Measurements from ENCODE around the gene SEPTIN5.
"Not testable (repeated sequence)": the region's sequence is repeated elsewhere in the genome, so short reads cannot be mapped to it uniquely, and the experiment has no call there.

Gene SEPTIN5

DNA sequence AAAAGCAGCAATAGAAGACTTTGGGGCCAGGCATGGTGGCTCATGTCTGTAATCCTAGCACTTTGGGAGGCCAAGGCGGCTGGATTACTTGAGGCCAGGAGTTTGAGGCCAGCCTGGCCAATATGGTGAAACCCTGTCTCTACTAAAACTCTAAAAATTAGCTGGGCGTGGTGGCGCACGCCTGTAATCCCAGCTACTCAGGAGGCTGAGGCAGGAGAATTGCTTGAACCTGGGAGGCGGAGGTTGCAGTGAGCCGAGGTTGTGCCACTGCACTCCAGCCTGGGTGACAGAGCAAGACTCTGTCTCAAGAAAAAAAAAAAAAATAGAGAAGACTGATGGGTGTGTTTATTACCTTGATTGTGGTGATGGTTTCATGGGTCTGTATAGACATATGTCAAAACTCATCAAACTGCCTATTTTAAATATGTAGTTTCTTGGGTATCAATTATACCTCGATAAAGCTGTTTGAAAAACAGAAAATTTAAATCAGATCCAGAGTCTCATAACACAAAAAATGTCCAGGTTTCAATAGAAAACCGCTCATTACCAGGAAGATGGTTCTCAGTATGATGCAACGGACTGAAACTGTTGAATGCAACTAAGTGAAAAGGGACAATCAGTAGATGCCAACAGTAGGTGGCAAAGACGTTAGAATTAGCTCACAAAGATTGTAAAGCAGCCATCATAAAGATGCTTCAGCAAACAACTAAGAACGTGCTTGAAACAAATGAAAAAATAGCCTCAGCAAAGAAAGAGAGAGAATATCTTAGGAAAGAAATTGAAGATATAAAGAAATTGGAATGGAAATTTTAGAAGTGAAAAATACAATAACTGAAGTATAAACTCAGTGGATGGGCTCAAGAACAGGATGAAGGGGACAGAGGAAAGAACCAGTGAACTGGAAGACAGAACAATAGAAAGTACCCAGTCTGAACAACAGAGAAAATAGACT, 33.1 kb upstream of the SEPTIN5 start:
- no peak for DNase-seq

GRCh38 chr22:19681863-19682245, 32.4 kb upstream of the SEPTIN5 start:
- no peak for DNase-seq

DNA sequence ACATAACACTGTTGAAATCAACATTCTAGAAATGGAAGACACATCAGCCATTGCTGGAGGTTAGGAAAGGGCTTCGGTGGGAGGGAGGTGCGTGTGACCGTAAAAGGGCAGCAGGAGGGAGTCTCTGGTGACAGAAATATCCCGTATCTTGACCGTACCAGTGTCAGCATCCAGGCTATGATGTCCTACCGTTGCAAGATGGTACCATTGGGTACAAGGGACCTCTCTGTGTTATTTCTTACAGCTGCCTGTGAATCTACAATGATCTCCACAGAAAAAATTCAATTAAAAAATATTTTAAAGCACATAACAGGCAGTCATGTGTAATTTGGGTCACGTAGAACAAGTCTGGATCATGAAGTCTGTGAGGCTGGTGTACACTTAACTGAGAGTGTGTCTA, 27.4 kb upstream of the SEPTIN5 start:
- DNase-seq = no peak

DNA sequence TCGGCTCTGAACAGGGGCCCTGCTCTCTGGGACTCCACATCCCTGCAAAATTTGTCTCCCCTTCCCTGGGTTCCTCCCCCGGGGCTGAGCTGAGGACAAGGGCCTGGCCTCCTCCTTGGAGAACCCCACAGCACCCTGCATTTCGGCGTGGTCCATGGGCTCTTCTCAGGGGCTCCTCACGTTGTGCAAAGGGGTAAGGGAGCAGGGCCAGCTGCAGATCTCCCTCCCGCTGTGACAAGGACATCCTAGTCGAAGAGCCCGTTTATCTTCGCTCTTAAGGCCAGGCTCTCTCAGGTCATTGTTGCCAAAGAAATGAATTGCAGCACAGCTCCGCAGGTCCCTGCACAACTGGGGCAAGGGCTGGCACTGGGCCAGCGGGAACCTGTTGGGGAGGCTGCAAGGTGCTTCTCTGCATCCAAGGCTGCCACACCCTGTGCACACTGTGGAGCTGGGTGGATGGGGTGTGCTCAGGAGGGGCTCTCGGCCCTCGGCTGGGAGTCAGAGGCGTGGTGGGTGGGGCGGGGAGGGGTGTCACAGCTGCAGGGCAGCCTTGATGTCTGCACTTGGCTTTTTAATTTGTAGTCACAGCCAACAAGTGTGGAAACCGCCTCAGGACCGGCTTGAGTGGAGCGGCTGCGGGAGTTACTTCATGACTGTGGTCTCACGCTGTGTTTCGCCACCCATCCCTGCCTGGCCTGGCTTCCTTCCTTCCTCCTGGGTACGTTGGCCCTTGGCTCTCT, 26.6 kb upstream of the SEPTIN5 start:
- peak; percentile 44 for DNase-seq

GRCh38 chr22:19688301-19689290, 25.7 kb upstream of the SEPTIN5 start:
- no peak for DNase-seq

DNA sequence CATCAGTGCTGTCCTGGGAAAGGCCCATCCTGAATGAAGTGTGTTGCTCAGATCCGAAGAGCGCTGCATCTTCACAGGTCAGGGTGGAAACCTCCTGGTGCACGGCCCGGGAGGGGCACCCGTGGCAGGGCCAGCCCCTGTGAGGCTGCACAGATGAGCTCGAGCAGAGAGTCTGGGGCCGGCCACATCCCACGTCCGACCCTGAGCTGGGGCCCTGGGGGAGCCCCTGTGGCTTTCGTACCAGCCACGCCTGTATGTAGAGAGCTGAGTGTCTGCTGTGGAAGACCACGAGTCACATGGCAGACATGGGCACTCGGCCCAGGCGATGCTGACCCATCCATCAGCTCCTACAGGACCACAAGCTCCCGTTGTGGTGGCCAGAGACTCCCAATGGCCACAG, 24.9 kb upstream of the SEPTIN5 start:
- no peak for DNase-seq

DNA sequence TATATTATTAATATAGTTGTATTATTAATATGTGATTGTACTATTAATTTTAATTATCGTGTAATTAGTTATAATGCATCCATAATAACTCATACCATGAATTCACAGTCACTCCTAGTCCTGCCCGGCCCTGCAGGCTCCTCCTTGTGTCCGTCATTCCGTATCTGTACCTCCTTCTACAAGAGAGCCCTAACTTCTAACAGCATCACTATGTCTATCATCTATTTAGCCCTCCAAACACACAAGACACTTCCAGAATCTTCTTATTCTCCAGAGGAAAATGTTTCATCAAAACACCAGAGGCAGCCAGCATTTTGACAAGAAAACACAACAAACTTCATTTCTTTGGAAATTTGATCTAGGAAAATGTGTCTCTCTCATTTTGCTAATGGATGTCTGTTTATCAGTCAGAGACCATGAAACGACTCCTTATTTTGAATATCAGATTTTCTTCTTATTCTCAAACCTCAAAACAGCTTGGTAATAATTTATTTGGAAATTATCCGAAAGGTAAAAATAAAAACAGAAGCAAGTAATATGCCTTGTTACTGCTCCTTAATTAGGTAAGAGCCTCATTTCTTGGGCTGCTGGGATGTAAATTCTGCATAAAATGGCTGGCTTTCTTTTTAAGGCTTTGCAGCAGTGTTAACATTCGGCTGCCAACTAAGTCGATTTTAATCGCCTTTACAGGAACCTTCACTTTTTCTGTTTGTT, 23.1 kb upstream of the SEPTIN5 start:
- no peak for DNase-seq

- no peak for DNase-seq
These were observed 22.5 kb upstream of the SEPTIN5 start for GRCh38 chr22:19691721-19692341.

DNA sequence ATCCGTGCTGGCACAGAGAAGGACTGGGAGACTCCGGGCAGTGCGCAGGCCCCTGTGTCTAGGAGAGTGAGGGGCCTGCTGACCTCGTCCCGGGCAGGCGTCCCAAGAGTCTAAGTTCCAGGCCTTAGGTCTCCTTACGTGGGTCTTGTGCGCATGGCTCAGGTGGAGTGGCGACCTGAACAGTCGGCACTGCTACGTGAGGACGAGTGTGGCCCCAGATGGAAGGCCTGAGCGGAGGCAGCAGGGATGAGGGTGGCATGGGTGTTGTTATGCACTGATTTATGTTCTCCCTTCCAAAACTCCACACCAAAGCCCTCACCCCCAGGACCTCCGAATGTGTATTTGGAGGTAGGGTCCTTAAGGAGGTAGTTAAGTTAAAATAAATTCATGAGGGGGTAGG, 20.7 kb upstream of the SEPTIN5 start:
- no peak for DNase-seq

DNA sequence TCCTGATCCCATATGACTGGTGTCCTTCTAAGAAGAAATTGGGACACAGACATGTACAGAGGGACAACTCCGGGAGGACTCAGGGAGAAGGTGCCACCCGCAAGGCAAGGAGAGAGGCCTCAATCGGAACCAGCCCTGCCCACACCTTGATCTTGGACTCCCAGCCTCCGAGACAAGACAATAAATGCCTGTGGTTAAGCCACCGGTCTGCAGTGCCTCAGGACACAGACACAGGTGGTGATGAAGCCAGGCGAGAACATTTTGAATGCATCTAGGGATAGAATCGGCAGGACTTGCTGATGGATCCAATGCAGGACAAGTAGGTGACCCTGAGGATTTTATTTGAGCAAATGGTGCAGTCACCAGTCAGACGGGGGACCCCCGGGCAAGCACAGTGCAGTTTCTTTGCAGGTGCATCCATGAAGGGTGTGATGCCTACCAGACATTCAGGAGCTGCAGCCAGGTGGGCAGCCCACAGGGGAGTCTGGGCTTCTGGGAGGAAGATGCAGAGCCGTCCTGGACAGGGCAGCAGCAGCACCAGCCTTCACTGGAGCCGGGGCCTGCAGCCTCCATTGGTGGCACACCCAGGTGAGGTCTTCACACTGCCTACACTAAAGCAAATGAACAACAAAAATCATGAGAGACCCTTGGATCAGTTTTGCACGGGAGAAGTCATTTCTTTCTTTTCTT, 20.2 kb upstream of the SEPTIN5 start:
- DNase-seq = no peak

DNA sequence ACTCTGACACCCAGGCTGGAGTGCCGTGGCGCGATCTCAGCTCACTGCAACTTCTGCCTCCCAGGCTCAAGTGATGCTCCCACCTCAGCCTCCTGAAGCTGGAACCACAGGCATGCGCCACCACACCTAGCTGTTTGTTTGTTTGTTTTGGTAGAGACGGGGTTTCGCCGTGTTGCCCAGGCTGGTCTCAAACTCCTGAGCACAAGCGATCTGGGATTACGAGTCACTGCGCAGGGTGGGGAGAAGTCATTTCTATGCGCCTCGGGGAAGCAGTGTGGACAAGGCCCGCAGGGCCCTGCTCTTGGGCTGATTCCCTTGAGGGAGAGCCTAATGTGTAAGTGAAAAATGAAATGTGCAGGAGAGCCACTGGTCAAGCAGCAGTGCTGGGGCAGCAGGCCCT, 19.6 kb upstream of the SEPTIN5 start:
- DNase-seq = no peak

- no peak for DNase-seq
These were observed 17.6 kb upstream of the SEPTIN5 start for GRCh38 chr22:19696504-19697276.

- not testable (repeated sequence) for DNase-seq
These were observed 16.4 kb upstream of the SEPTIN5 start for GRCh38 chr22:19697871-19698270.

- DNase-seq = no peak
These were observed 13.4 kb upstream of the SEPTIN5 start for GRCh38 chr22:19700790-19701419.

GRCh38 chr22:19701420-19702145, 12.7 kb upstream of the SEPTIN5 start:
- no peak for DNase-seq

DNA sequence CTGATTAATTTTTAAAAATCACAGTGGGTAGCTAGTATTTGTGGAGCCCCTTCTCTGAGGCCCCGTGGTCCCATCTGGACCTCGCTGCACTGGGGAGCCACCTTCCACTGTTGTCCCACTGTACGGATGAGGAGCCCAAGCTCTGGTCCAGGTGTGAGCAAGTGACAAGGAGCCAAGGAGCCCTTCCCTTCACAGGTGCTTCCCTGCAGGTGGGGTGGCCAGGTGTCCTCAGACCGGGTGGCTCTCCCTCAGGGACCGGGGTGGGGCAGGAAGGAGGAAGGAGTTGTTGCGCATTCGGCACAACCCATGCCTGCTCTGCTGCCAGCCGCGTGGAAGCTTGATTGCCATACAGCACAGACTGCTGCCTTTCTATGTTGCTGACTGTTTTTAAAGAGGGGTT, 10.4 kb upstream of the SEPTIN5 start:
- no peak for DNase-seq

- no peak for DNase-seq
These were observed 9.8 kb upstream of the SEPTIN5 start for GRCh38 chr22:19704355-19705015.

GRCh38 chr22:19705181-19705934, 8.9 kb upstream of the SEPTIN5 start:
- no peak for DNase-seq
